BJ (cell line): ENCODE measurements around the gene HS2ST1. TPM values are rescaled to one million over a fixed set of nuclear protein-coding genes. Genes with fewer than 3 reads are reported as not detected.

Experiments
- CTCF ChIA-PET: fragments of 350-600 bp; formaldehyde crosslinking; extraction: SDS; loops from one replicate; lab custom pipeline; 2021; ENCODE audit warnings: antibody characterized with exemption, inconsistent platforms; lab: Yijun Ruan, JAX
- POLR2A ChIA-PET: fragments of 300-600 bp; sonication (Branson Sonifier 250); formaldehyde crosslinking; extraction: SDS; loops from one replicate; lab custom pipeline; 2021; ENCODE audit warnings: antibody characterized with exemption; lab: Charles Lee
- DNase-seq: peaks from one replicate; pipeline ENCODE4 v3.0.0-alpha.2; 2011; ENCODE audit warnings: low read depth
- H3K27me3 ChIP-seq: 2 replicates; pipeline ENCODE4 v1.6.0; 2011; ENCODE audit warnings: low read length; ENCODE audit not compliant: control insufficient read depth, insufficient read depth
- H3K36me3 ChIP-seq: 2 replicates; pipeline ENCODE4 v1.5.1; 2011; ENCODE audit warnings: low read length; ENCODE audit not compliant: control insufficient read depth, insufficient read depth
- H3K4me3 ChIP-seq: 2 replicates; pipeline ENCODE4 v1.5.1; 2011; ENCODE audit warnings: low read depth, mild to moderate bottlenecking, control low read depth, low read length
- CTCF ChIP-seq: IDR thresholded peaks from 2 replicates; pipeline ENCODE4 v1.5.1; 2011; ENCODE audit warnings: low read depth, mild to moderate bottlenecking, control low read depth, inconsistent platforms, low read length, moderate library complexity; ENCODE audit not compliant: insufficient read depth
- polyA plus RNA-seq: library from polyadenylated mRNA; depleted of rRNA; stranded (reverse); fragments of >200 nt; gene quantifications from 2 replicates; pipeline ENCODE4 v1.2.3, GENCODE V29; 2011

The HS2ST1 gene
- polyA plus RNA-seq, 1 experiment: 5.3 TPM

GRCh38 chr1:87034351-87034750, 119.9 kb downstream of the HS2ST1 start:
- no peak for TF ChIP-seq CTCF
- no peaks in the 10 kb centered on the region for H3K27me3 ChIP-seq
- ChIA-PET POLR2A (no interaction called here), CTCF (no interaction called here)
- H3K4me3 ChIP-seq: no peak overlapping the region
- no peak for DNase-seq
- no peaks in the 10 kb centered on the region for H3K36me3 ChIP-seq

- DNase-seq: no peak
- CTCF ChIA-PET: interaction anchor here (0.6 kb wide), 1 partner anchor 1838 kb away, joined by 3 read pairs; no protein-coding TSS in a partner anchor
- no peaks in the 10 kb centered on the region for H3K27me3 ChIP-seq
Measured at GRCh38 chr1:87039096-87039495, 124.7 kb downstream of the HS2ST1 start.

GRCh38 chr1:87042111-87042811, 127.8 kb downstream of the HS2ST1 start:
- POLR2A ChIA-PET: no interaction called here
- DNase-seq: no peak

More at GRCh38 chr1:87039096-87039495, 124.7 kb downstream of the HS2ST1 start:
- Histone ChIP-seq H3K36me3 (no peaks in the 10 kb centered on the region), H3K4me3 (no peak overlapping the region)
- POLR2A ChIA-PET: no interaction called here
- no peak for TF ChIP-seq CTCF

GRCh38 chr1:87044424-87044823, 130.0 kb downstream of the HS2ST1 start:
- no peak for DNase-seq
- Histone ChIP-seq H3K27me3 (no peaks in the 10 kb centered on the region), H3K4me3 (no peak overlapping the region), H3K36me3 (no peaks in the 10 kb centered on the region)
- POLR2A ChIA-PET: no interaction called here
- CTCF ChIA-PET: interaction anchor here (1.4 kb wide), 1 partner anchor 13 kb away, joined by 3 read pairs; no protein-coding TSS in a partner anchor
- TF ChIP-seq CTCF: no peak

More at GRCh38 chr1:87042111-87042811, 127.8 kb downstream of the HS2ST1 start:
- Histone ChIP-seq H3K27me3 (no peaks in the 10 kb centered on the region), H3K4me3 (no peak overlapping the region), H3K36me3 (no peaks in the 10 kb centered on the region)
- no peak for TF ChIP-seq CTCF
- CTCF ChIA-PET: no interaction called here

- Histone ChIP-seq H3K27me3 (no peaks in the 10 kb centered on the region), H3K36me3 (no peaks in the 10 kb centered on the region), H3K4me3 (no peak overlapping the region)
- no peak for DNase-seq
- ChIA-PET POLR2A (no interaction called here), CTCF (interaction anchor here (1.4 kb wide), 2 partner anchors 13 to 34 kb away, joined by 3 read pairs; no protein-coding TSS in a partner anchor)
- no peak for TF ChIP-seq CTCF
Measured at GRCh38 chr1:87044840-87045239, 130.4 kb downstream of the HS2ST1 start.
